NT2/D1 (cell line): ENCODE measurements around the gene LRMDA.
A peak's percentile ranks its signal among the peaks of the same experiment; 100 is the strongest.

Experiments used
- DNase-seq: peaks from one replicate; pipeline ENCODE4 v3.0.0-alpha.2; 2011; ENCODE audit warnings: low read depth, low spot score
- H3K27me3 ChIP-seq: 2 replicates; pipeline ENCODE4 v1.6.0; 2011; ENCODE audit warnings: mild to moderate bottlenecking; ENCODE audit not compliant: insufficient read length, insufficient read depth
- H3K36me3 ChIP-seq: 2 replicates; pipeline ENCODE4 v1.6.1; 2011; ENCODE audit warnings: mild to moderate bottlenecking, low read length, mixed read lengths; ENCODE audit not compliant: insufficient read depth, insufficient read length
- H3K4me1 ChIP-seq: 2 replicates; pipeline ENCODE4 v1.5.1; 2011; ENCODE audit not compliant: insufficient read depth, insufficient read length
- H3K4me3 ChIP-seq: 2 replicates; pipeline ENCODE4 v1.5.1; 2011; ENCODE audit warnings: low read depth; ENCODE audit not compliant: insufficient read length
- H3K9ac ChIP-seq: 2 replicates; pipeline ENCODE4 v1.6.0; 2011; ENCODE audit warnings: low read depth; ENCODE audit not compliant: insufficient read length
- H3K9me3 ChIP-seq: 2 replicates; pipeline ENCODE4 v1.5.1; 2011; ENCODE audit warnings: mild to moderate bottlenecking, low read length; ENCODE audit not compliant: insufficient read depth
- SUZ12 ChIP-seq: IDR thresholded peaks from 2 replicates; pipeline ENCODE4 v1.6.1; 2011; ENCODE audit not compliant: insufficient read length, insufficient read depth; ENCODE audit errors: extremely low read depth
- YY1 ChIP-seq: IDR thresholded peaks from 2 replicates; pipeline ENCODE4 v1.6.1; 2011; ENCODE audit not compliant: insufficient read length, insufficient read depth
- ZNF274 ChIP-seq: IDR thresholded peaks from 2 replicates; pipeline ENCODE4 v1.6.1; 2011; ENCODE audit warnings: mild to moderate bottlenecking, low read depth, low read length

The LRMDA gene

GRCh38 chr10:76301211-76301610 lies 869.8 kb downstream of the LRMDA start:
- Histone ChIP-seq H3K4me3 (no peak overlapping the region), H3K9me3 (peaks cover 14% of the 10 kb centered on the region; the same call in 1 of the 2 replicates), H3K4me1 (peaks cover 4% of the 10 kb centered on the region), H3K9ac (no peak overlapping the region), H3K27me3 (no peaks in the 10 kb centered on the region), H3K36me3 (no peaks in the 10 kb centered on the region)
- no peak for DNase-seq
- TF ChIP-seq ZNF274 (no peak), SUZ12 (no peak), YY1 (no peak)

DNA sequence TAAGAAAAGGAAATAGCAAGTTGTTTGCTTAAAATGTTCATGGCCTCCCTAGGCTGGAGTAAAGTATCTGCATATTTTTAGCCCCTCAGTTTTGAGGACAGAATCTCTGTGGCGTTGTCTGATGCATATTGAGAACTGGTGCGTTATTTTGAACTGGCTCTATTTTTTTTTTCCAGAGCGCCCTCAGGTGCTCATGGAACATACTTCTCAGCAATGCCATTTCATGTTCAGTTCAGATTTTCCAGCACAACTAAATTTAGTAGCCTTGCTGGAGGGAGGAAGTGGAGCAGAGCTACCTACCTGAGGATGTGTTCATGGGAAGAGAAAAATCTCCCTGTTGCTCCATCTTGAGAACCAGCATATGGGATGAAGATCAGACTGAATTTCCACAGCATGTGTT lies 870.5 kb downstream of the LRMDA start:
- no peaks in the 10 kb centered on the region for H3K27me3 ChIP-seq
- no peak overlapping the region for H3K9ac ChIP-seq
- no peak for TF ChIP-seq ZNF274
- TF ChIP-seq YY1 = no peak
- no peak for TF ChIP-seq SUZ12
- H3K36me3 ChIP-seq = no peaks in the 10 kb centered on the region
- H3K4me3 ChIP-seq = no peak overlapping the region
- no peak for DNase-seq
- H3K4me1 ChIP-seq = peaks cover 4% of the 10 kb centered on the region
- peaks cover 14% of the 10 kb centered on the region; the same call in 1 of the 2 replicates for H3K9me3 ChIP-seq

DNA sequence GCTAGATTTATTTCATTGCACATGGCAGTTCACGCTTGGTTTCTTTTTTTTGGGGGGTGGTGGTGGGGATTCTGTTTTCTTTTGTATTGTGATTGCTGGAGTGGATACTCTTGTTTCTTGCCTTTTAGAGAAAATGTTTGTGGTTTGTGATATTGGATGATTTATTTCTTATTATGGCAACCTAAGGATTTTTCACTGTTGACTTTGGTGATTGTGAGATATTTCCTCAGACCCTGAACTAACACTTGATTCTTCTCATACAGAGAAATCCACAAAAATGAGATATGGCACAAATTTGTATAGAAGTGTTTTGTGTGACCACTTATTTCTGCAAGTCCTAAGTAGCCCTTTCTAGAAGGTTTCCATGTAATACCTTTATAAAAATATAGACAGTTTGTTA lies 871.1 kb downstream of the LRMDA start:
- TF ChIP-seq YY1 (no peak), SUZ12 (no peak), ZNF274 (no peak)
- no peaks in the 10 kb centered on the region for H3K36me3 ChIP-seq
- H3K9me3 ChIP-seq = peaks cover 14% of the 10 kb centered on the region; the same call in 1 of the 2 replicates
- peaks cover 4% of the 10 kb centered on the region for H3K4me1 ChIP-seq
- no peak overlapping the region for H3K9ac ChIP-seq
- no peaks in the 10 kb centered on the region for H3K27me3 ChIP-seq
- no peak overlapping the region for H3K4me3 ChIP-seq
- no peak for DNase-seq

DNA sequence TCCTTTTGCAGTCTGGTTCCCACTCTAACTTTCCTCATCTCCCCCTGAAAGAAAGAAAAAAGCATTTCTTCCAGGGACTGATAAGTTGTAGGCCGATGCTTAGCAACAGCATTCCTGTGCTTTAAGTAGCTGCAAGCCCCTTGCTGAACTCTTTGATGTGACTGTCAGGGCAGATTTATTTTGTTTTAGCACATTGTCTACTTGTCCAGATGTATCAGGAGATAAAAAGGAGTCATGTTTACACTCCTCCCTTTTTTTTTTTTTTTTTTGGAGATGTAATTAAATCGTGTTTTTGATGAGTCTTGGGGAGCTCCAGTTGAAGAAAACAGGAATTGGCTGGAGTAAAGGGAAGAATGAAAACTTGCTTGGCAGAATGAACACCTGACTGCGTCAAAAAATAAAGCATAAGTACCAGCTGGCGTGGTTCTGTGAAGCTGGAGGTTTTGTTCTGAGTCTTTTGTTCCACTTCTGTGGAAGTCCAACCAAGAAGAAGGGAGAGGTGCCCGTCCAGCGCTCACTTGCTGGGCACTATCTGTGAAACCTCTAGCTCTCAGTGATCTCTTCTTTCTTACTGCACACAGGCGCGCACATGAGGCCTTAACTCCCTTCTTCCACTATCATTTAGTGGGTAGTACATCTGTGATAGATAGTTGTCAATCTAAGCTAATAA lies 871.7 kb downstream of the LRMDA start:
- no peaks in the 10 kb centered on the region for H3K36me3 ChIP-seq
- TF ChIP-seq YY1 = no peak
- TF ChIP-seq ZNF274 = no peak
- no peak for TF ChIP-seq SUZ12
- H3K4me1 ChIP-seq = peaks cover under 1% of the 10 kb centered on the region
- no peak for DNase-seq
- H3K9me3 ChIP-seq = peaks cover 14% of the 10 kb centered on the region; the same call in 1 of the 2 replicates
- H3K4me3 ChIP-seq = no peak overlapping the region
- no peak overlapping the region for H3K9ac ChIP-seq
- H3K27me3 ChIP-seq = no peaks in the 10 kb centered on the region

- no peaks in the 10 kb centered on the region for H3K36me3 ChIP-seq
- H3K9me3 ChIP-seq = peaks cover 14% of the 10 kb centered on the region; the same call in 1 of the 2 replicates
- peak; percentile 77 for DNase-seq
- no peak overlapping the region for H3K4me3 ChIP-seq
- TF ChIP-seq YY1 (no peak), ZNF274 (no peak), SUZ12 (no peak)
- H3K9ac ChIP-seq = no peak overlapping the region
- H3K4me1 ChIP-seq = no peaks in the 10 kb centered on the region
- no peaks in the 10 kb centered on the region for H3K27me3 ChIP-seq
These were observed 872.4 kb downstream of the LRMDA start for GRCh38 chr10:76303682-76304316.

- no peak overlapping the region for H3K4me3 ChIP-seq
- H3K9me3 ChIP-seq = peaks cover 5% of the 10 kb centered on the region; the same call in 1 of the 2 replicates
- H3K9ac ChIP-seq = no peak overlapping the region
- H3K27me3 ChIP-seq = no peaks in the 10 kb centered on the region
- H3K36me3 ChIP-seq = no peaks in the 10 kb centered on the region
- no peaks in the 10 kb centered on the region for H3K4me1 ChIP-seq
- TF ChIP-seq SUZ12 (no peak), ZNF274 (no peak), YY1 (no peak)
- no peak for DNase-seq
These were observed 874.6 kb downstream of the LRMDA start for GRCh38 chr10:76305930-76306615.

DNA sequence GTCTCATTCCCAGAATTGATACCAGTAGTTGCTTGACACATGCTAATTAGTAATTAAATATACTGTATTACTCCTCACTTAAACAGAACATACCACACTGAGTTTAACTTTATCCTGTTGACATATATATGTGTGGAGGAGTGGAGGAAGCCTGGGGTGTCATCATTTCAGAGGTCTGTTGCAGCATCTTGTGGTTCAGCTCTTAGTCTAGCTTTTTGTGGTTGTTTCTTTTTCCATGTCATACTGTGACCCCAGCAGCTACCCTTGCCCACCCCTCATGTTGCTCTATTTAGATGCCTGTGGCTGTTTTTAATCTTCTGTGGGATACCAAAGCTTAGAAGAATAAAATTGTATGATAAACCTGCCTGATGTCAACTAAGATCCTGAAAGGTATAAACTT lies 875.4 kb downstream of the LRMDA start:
- H3K36me3 ChIP-seq = no peaks in the 10 kb centered on the region
- no peak overlapping the region for H3K4me3 ChIP-seq
- no peak for DNase-seq
- no peak for TF ChIP-seq ZNF274
- TF ChIP-seq SUZ12 = no peak
- TF ChIP-seq YY1 = no peak
- H3K9me3 ChIP-seq = no peaks in the 10 kb centered on the region
- H3K9ac ChIP-seq = no peak overlapping the region
- H3K27me3 ChIP-seq = no peaks in the 10 kb centered on the region
- H3K4me1 ChIP-seq = no peaks in the 10 kb centered on the region
